HEK293 (cell line): ENCODE data around the gene SLC12A8.

Source experiments
- KLF1 ChIP-seq: fragments of 450-650 bp; formaldehyde crosslinking; IDR thresholded peaks from 2 replicates; pipeline ENCODE4 v1.5.1; 2016; ENCODE audit warnings: missing biosample characterization, missing genetic modification characterization
- PRDM2 ChIP-seq: fragments of 450-650 bp; formaldehyde crosslinking; IDR thresholded peaks from 2 replicates; pipeline ENCODE4 v1.5.1; 2016; ENCODE audit warnings: missing biosample characterization, missing genetic modification characterization, borderline replicate concordance
- ZNF292 ChIP-seq: fragments of 450-650 bp; formaldehyde crosslinking; IDR thresholded peaks from 2 replicates; pipeline ENCODE4 v1.5.1; 2016; ENCODE audit warnings: low read depth, missing biosample characterization, missing genetic modification characterization, borderline replicate concordance
- ZNF335 ChIP-seq: fragments of 450-650 bp; formaldehyde crosslinking; conservative IDR thresholded peaks from 2 replicates; pipeline ENCODE4 v1.5.1; 2016; ENCODE audit warnings: missing biosample characterization, missing genetic modification characterization
- ZNF629 ChIP-seq: fragments of 450-650 bp; formaldehyde crosslinking; IDR thresholded peaks from 2 replicates; pipeline ENCODE4 v1.5.1; 2017; ENCODE audit warnings: missing biosample characterization, missing genetic modification characterization
- ZNF660 ChIP-seq: fragments of 450-650 bp; IDR thresholded peaks from 2 replicates; pipeline ENCODE4 v1.5.1; 2018; ENCODE audit warnings: missing biosample characterization, mild to moderate bottlenecking, missing genetic modification characterization
- ZNF704 ChIP-seq: fragments of 450-650 bp; formaldehyde crosslinking; IDR thresholded peaks from 2 replicates; pipeline ENCODE4 v1.5.1; 2016; ENCODE audit warnings: missing biosample characterization, missing genetic modification characterization
- ZNF837 ChIP-seq: fragments of 450-650 bp; formaldehyde crosslinking; IDR thresholded peaks from 2 replicates; pipeline ENCODE4 v1.5.1; 2016; ENCODE audit warnings: missing biosample characterization, missing genetic modification characterization
- ZSCAN18 ChIP-seq: fragments of 450-650 bp; formaldehyde crosslinking; IDR thresholded peaks from 2 replicates; pipeline ENCODE4 v1.5.1; 2016; ENCODE audit warnings: missing biosample characterization, missing genetic modification characterization
- TF ChIP-seq, protein P1 (sequence below): fragments of 450-650 bp; formaldehyde crosslinking; IDR thresholded peaks from 2 replicates; pipeline ENCODE4 v1.5.1; 2016; ENCODE audit warnings: missing biosample characterization, missing genetic modification characterization
- TF ChIP-seq, protein P2 (sequence below): fragments of 450-650 bp; formaldehyde crosslinking; IDR thresholded peaks from 2 replicates; pipeline ENCODE4 v1.5.1; 2016; ENCODE audit warnings: missing biosample characterization, missing genetic modification characterization, borderline replicate concordance

DNA sequence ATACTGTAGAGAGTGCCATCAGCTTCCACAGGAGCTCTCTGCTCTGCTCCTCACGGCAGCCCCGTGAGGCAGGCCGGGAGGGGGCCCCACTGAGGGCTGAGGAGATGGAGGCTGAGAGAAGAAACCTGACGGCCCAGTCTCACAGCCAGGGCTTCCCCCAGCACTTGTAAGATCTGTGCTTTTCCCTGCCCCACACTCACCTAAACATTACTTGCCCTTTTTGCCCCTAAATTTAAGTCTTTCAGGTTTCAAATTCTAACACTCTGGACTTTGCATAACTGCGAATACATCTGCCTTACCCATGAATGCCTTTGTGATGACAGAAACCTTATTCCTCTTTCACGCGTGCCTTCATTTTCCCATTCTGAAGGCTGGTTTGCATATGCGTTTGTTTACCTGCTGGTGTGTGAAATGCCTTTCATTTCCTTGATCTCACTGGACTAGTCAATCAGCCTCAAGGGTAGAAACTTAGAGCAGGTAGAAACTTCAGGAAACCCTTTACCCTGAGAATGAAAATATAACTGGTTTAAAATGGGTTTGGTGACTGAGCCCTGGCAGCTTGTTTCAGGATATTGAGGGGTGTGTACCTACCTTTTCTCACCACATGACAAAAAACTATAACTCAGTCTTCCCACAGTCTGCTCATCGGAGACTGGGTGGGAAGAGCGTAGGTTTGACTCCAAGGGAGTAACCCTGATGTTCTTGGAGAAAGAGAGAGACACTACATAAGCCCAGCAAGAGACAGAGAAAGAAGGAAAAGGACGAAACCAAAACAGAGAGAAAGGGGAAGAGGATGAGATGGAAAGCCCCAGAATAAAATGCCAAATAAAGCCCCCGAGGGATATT is 20.1 kb downstream of the SLC12A8 start:
- TF ChIP-seq PRDM2 (tag by site-specific recombination) (no peak), ZNF704 (no peak), ZNF660 (no peak), ZSCAN18 (tag by site-specific recombination) (no peak), ZNF629 (tag by site-specific recombination) (no peak), ZNF292 (tag by site-specific recombination) (no peak), ZNF335 (tag by site-specific recombination) (no peak), KLF1 (no peak), ZNF837 (tag by site-specific recombination) (no peak)
- TF ChIP-seq, protein P1, sequence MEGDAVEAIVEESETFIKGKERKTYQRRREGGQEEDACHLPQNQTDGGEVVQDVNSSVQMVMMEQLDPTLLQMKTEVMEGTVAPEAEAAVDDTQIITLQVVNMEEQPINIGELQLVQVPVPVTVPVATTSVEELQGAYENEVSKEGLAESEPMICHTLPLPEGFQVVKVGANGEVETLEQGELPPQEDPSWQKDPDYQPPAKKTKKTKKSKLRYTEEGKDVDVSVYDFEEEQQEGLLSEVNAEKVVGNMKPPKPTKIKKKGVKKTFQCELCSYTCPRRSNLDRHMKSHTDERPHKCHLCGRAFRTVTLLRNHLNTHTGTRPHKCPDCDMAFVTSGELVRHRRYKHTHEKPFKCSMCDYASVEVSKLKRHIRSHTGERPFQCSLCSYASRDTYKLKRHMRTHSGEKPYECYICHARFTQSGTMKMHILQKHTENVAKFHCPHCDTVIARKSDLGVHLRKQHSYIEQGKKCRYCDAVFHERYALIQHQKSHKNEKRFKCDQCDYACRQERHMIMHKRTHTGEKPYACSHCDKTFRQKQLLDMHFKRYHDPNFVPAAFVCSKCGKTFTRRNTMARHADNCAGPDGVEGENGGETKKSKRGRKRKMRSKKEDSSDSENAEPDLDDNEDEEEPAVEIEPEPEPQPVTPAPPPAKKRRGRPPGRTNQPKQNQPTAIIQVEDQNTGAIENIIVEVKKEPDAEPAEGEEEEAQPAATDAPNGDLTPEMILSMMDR (tag by site-specific recombination), result no peak
- TF ChIP-seq, protein P2, sequence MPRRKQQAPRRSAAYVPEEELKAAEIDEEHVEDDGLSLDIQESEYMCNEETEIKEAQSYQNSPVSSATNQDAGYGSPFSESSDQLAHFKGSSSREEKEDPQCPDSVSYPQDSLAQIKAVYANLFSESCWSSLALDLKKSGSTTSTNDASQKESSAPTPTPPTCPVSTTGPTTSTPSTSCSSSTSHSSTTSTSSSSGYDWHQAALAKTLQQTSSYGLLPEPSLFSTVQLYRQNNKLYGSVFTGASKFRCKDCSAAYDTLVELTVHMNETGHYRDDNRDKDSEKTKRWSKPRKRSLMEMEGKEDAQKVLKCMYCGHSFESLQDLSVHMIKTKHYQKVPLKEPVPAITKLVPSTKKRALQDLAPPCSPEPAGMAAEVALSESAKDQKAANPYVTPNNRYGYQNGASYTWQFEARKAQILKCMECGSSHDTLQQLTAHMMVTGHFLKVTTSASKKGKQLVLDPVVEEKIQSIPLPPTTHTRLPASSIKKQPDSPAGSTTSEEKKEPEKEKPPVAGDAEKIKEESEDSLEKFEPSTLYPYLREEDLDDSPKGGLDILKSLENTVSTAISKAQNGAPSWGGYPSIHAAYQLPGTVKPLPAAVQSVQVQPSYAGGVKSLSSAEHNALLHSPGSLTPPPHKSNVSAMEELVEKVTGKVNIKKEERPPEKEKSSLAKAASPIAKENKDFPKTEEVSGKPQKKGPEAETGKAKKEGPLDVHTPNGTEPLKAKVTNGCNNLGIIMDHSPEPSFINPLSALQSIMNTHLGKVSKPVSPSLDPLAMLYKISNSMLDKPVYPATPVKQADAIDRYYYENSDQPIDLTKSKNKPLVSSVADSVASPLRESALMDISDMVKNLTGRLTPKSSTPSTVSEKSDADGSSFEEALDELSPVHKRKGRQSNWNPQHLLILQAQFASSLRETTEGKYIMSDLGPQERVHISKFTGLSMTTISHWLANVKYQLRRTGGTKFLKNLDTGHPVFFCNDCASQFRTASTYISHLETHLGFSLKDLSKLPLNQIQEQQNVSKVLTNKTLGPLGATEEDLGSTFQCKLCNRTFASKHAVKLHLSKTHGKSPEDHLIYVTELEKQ (tag by site-specific recombination), result no peak
